Measurements from ENCODE around the gene ADAM15. TPM values are rescaled to one million over a fixed set of nuclear protein-coding genes. Genes with fewer than 3 reads are reported as not detected.

The ADAM15 gene
- total and polyA plus RNA-seq, 4 donors = 10.8 to 26.8 (median 17.5) TPM

GRCh38 chr1:155083865-155084721, 33.0 kb downstream of the ADAM15 start:
- Histone ChIP-seq H3K27ac (ENCODE audit: low read depth in 1 of 2, low read length in 2 of 2) (peak overlapping the region in 1 of 2 donors; percentile 93), H3K9me3 (ENCODE audit: control insufficient read depth in 4 of 4, low read length in 3 of 4) (no peaks in the 10 kb centered on the region), H3K4me3 (ENCODE audit: low read depth in 1 of 3, low read length in 3 of 3) (peak overlapping the region in 1 of 3 donors; percentile 68), H3K4me1 (ENCODE audit: control insufficient read depth in 4 of 4, insufficient read depth in 4 of 4, low read length in 3 of 4) (peaks cover 19 to 55% (median 39%) of the 10 kb centered on the region in 4 donors), H3K27me3 (ENCODE audit: control insufficient read depth in 4 of 4, insufficient read depth in 4 of 4, low read length in 3 of 4) (peaks cover 0 to 21% (median 8%) of the 10 kb centered on the region in 4 donors), H3K9ac (ENCODE audit: low read depth in 1 of 2, low read length in 2 of 2) (no peak overlapping the region), H3K36me3 (ENCODE audit: control insufficient read depth in 4 of 4, insufficient read depth in 3 of 4, low read depth in 1 of 4, low read length in 3 of 4) (no peaks in the 10 kb centered on the region)
- peak in 1 of 2 donors; percentile 3 for TF ChIP-seq RAD21 (IDR thresholded peaks at IDR 0.05)
- no peak for TF ChIP-seq FOXA1 (IDR thresholded peaks at IDR 0.05)
- no peak for TF ChIP-seq TAF1 (conservative IDR thresholded peaks at IDR 0.05)
- TF ChIP-seq GABPA (IDR thresholded peaks at IDR 0.05 in 1 of 2, conservative IDR thresholded peaks at IDR 0.05 in 1 of 2) = no peak
- peak; percentile 5 for TF ChIP-seq YY1 (IDR thresholded peaks at IDR 0.05)
- TF ChIP-seq CTCF (IDR thresholded peaks at IDR 0.05; ENCODE audit: low read depth, low read length, missing input control) = no peak
- no peak for TF ChIP-seq JUND (IDR thresholded peaks at IDR 0.05)
- TF ChIP-seq FOXA2 (IDR thresholded peaks at IDR 0.05) = no peak
- WGBS = 26% methylated on average over 21 of the region's 21 CpGs
- no peak for DNase-seq (ENCODE audit: low spot score)

DNA sequence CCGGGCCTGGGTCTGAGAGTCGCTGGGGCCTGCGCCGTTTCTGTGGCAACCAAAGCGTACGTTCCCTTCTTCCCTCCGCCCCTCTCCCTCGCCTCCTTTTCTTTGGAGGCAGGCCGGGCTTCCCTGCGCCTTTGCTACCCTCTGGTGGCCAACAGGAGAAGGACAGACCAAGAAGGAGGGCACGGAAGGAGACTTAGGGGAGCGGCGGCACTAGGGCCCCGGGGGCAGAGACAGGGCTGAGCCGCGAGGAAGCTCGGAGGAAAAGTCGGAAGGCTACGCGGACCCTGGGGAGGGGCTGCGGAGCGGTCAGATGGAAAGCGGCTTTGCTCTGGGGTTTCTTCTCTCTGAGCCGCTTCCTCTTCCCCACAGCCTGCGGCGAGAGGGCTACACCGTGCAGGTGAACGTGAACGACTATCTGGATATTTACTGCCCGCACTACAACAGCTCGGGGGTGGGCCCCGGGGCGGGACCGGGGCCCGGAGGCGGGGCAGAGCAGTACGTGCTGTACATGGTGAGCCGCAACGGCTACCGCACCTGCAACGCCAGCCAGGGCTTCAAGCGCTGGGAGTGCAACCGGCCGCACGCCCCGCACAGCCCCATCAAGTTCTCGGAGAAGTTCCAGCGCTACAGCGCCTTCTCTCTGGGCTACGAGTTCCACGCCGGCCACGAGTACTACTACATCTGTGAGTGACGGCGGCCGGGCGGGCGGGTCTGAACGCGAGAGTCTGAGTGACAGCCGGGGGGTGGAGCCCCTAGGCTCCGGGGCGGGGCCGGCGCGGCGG, 33.8 kb downstream of the ADAM15 start:
- H3K4me1 ChIP-seq (ENCODE audit: control insufficient read depth in 4 of 4, insufficient read depth in 4 of 4, low read length in 3 of 4) = peaks cover 16 to 47% (median 33%) of the 10 kb centered on the region in 4 donors

More for the DNA sequence above, 33.8 kb downstream of the ADAM15 start:
- Histone ChIP-seq H3K36me3 (ENCODE audit: control insufficient read depth in 4 of 4, insufficient read depth in 3 of 4, low read depth in 1 of 4, low read length in 3 of 4) (no peaks in the 10 kb centered on the region), H3K9ac (ENCODE audit: low read depth in 1 of 2, low read length in 2 of 2) (peak overlapping the region; percentile 0 to 53), H3K27ac (ENCODE audit: low read depth in 1 of 2, low read length in 2 of 2) (peak overlapping the region; percentile 79 to 93), H3K9me3 (ENCODE audit: control insufficient read depth in 4 of 4, low read length in 3 of 4) (no peaks in the 10 kb centered on the region), H3K4me3 (ENCODE audit: low read depth in 1 of 3, low read length in 3 of 3) (peak overlapping the region; percentile 21 to 68 (median 51)), H3K27me3 (ENCODE audit: control insufficient read depth in 4 of 4, insufficient read depth in 4 of 4, low read length in 3 of 4) (peaks cover 0 to 21% (median 8%) of the 10 kb centered on the region in 4 donors)
- peak; percentile 93 for DNase-seq (ENCODE audit: low spot score)
- TF ChIP-seq EGR1 (IDR thresholded peaks at IDR 0.05; ENCODE audit: low read depth in 2 of 2) = no peak
- no peak for TF ChIP-seq HNF4G (IDR thresholded peaks at IDR 0.05)
- TF ChIP-seq YY1 (IDR thresholded peaks at IDR 0.05) = peak; percentile 45
- TF ChIP-seq CTCF (IDR thresholded peaks at IDR 0.05; ENCODE audit: low read depth, low read length, missing input control) = peak; percentile 94
- TF ChIP-seq GABPA (IDR thresholded peaks at IDR 0.05 in 1 of 2, conservative IDR thresholded peaks at IDR 0.05 in 1 of 2) = peak in 1 of 2 donors; percentile 28
- TF ChIP-seq ZBTB33 (IDR thresholded peaks at IDR 0.05) = no peak
- TF ChIP-seq ATF3 (IDR thresholded peaks at IDR 0.05) = no peak
- peak; percentile 29 for TF ChIP-seq NR2F2 (IDR thresholded peaks at IDR 0.05)
- TF ChIP-seq TAF1 (conservative IDR thresholded peaks at IDR 0.05) = no peak
- no peak for TF ChIP-seq JUND (IDR thresholded peaks at IDR 0.05)
- TF ChIP-seq RAD21 (IDR thresholded peaks at IDR 0.05) = peak; percentile 96 to 97
- TF ChIP-seq REST (IDR thresholded peaks at IDR 0.05) = peak; percentile 59
- TF ChIP-seq RXRA (IDR thresholded peaks at IDR 0.05) = peak; percentile 10 to 66
- peak; percentile 58 for TF ChIP-seq SP1 (IDR thresholded peaks at IDR 0.05)
- TF ChIP-seq FOXA1 (IDR thresholded peaks at IDR 0.05) = peak; percentile 17
- no peak for TF ChIP-seq FOXA2 (IDR thresholded peaks at IDR 0.05)
- TF ChIP-seq, protein P1, sequence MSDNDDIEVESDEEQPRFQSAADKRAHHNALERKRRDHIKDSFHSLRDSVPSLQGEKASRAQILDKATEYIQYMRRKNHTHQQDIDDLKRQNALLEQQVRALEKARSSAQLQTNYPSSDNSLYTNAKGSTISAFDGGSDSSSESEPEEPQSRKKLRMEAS (IDR thresholded peaks at IDR 0.05) = no peak
- peak; percentile 5 to 18 for TF ChIP-seq HNF4A (conservative IDR thresholded peaks at IDR 0.05)
- under 1% methylated on average over 67 of the region's 67 CpGs for WGBS
